ENCODE results near the gene DOK6.

DOK6 gene

GRCh38 chr18:69539404-69539803 lies 138.7 kb downstream of the DOK6 start:
- no peak for DNase-seq (ENCODE audit: low spot score)

GRCh38 chr18:69556228-69556627 lies 155.5 kb downstream of the DOK6 start:
- no peak for DNase-seq (ENCODE audit: low spot score)

- DNase-seq (ENCODE audit: low spot score): no peak
Observed at GRCh38 chr18:69557282-69557681, 156.6 kb downstream of the DOK6 start.

GRCh38 chr18:69558052-69558451 lies 157.4 kb downstream of the DOK6 start:
- no peak for DNase-seq (ENCODE audit: low spot score)

- no peak for DNase-seq (ENCODE audit: low spot score)
Observed at GRCh38 chr18:69559604-69560003, 158.9 kb downstream of the DOK6 start.

GRCh38 chr18:69564602-69565001 lies 163.9 kb downstream of the DOK6 start:
- no peak for DNase-seq (ENCODE audit: low spot score)

GRCh38 chr18:69567813-69568488 lies 167.3 kb downstream of the DOK6 start:
- no peak for DNase-seq (ENCODE audit: low spot score)

- no peak for DNase-seq (ENCODE audit: low spot score)
Observed at GRCh38 chr18:69569133-69569532, 168.4 kb downstream of the DOK6 start.

GRCh38 chr18:69574401-69574800 lies 173.7 kb downstream of the DOK6 start:
- no peak for DNase-seq (ENCODE audit: low spot score)

- DNase-seq (ENCODE audit: low spot score): no peak
Observed at GRCh38 chr18:69580107-69580506, 179.4 kb downstream of the DOK6 start.

GRCh38 chr18:69584429-69584828 lies 183.7 kb downstream of the DOK6 start:
- no peak for DNase-seq (ENCODE audit: low spot score)

GRCh38 chr18:69585696-69586095 lies 185.0 kb downstream of the DOK6 start:
- no peak for DNase-seq (ENCODE audit: low spot score)

GRCh38 chr18:69586537-69586936 lies 185.8 kb downstream of the DOK6 start:
- no peak for DNase-seq (ENCODE audit: low spot score)

- DNase-seq (ENCODE audit: low spot score): no peak
Observed at GRCh38 chr18:69588301-69588700, 187.6 kb downstream of the DOK6 start.

GRCh38 chr18:69590150-69590549 lies 189.5 kb downstream of the DOK6 start:
- DNase-seq (ENCODE audit: low spot score): no peak

- no peak for DNase-seq (ENCODE audit: low spot score)
Observed at GRCh38 chr18:69596345-69596744, 195.7 kb downstream of the DOK6 start.

- DNase-seq (ENCODE audit: low spot score): no peak
Observed at GRCh38 chr18:69597561-69597960, 196.9 kb downstream of the DOK6 start.

- DNase-seq (ENCODE audit: low spot score): no peak
Observed at GRCh38 chr18:69599377-69599776, 198.7 kb downstream of the DOK6 start.

- DNase-seq (ENCODE audit: low spot score): no peak
Observed at GRCh38 chr18:69612242-69612641, 211.6 kb downstream of the DOK6 start.

- DNase-seq (ENCODE audit: low spot score): no peak
Observed at GRCh38 chr18:69616114-69616513, 215.4 kb downstream of the DOK6 start.

- no peak for DNase-seq (ENCODE audit: low spot score)
Observed at GRCh38 chr18:69617408-69617807, 216.7 kb downstream of the DOK6 start.

- no peak for DNase-seq (ENCODE audit: low spot score)
Observed at GRCh38 chr18:69617888-69618287, 217.2 kb downstream of the DOK6 start.

GRCh38 chr18:69622184-69622583 lies 221.5 kb downstream of the DOK6 start:
- DNase-seq (ENCODE audit: low spot score): no peak

GRCh38 chr18:69622961-69623360 lies 222.3 kb downstream of the DOK6 start:
- no peak for DNase-seq (ENCODE audit: low spot score)

GRCh38 chr18:69626171-69626570 lies 225.5 kb downstream of the DOK6 start:
- DNase-seq (ENCODE audit: low spot score): no peak
